Measurements from ENCODE around the gene ADARB1. TPM values are rescaled to one million over a fixed set of nuclear protein-coding genes. Genes with fewer than 3 reads are reported as not detected.

The ADARB1 gene
- total RNA-seq, 2 experiments from 2014 or later, result 27.5 to 28.6 TPM

DNA sequence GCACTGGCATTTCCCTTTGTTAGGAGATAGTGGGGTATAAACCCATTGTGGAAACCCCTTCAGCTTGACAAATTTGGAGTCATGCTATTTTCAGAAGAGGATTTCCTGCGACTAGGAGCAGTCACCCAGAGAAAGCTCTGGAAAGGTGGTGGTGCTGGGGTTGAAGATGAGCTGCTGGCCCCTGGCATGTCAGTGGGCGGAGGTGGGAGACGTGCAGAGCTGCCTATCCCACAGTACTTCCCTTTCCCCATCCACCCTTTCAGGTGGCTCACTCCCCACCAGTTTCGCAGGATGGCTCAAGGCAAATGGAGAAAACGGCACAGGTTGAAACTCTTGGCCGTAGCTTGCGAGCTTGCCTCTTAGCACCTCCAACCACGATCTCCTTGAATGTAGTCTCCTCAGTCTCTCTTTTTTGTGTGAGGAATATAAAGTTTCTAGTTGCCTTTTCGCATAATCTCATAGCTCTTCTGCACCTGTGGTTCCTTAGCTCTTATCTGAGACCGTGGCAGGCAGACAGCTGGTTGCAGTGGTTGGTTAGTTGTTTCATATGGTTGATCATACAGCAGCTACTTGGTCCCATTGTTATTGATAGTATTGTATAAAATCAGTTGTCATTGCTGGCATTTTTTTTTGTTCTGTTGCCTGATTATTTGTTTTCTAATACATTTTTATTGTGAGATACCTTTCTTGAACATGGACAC is 48.2 kb downstream of the ADARB1 start:
- Histone ChIP-seq H3K4me1 (ENCODE audit: insufficient read depth, low read length) (no peaks in the 10 kb centered on the region), H3K4me3 (ENCODE audit: low read length) (no peak overlapping the region), H3K36me3 (ENCODE audit: insufficient read depth, low read length) (peaks cover 9% of the 10 kb centered on the region), H3K27me3 (ENCODE audit: control insufficient read depth in 1 of 2, insufficient read depth in 2 of 2, low read length in 2 of 2) (no peaks in the 10 kb centered on the region), H3K27ac (ENCODE audit: low read depth in 1 of 2, low read length in 2 of 2) (no peak overlapping the region), H3K9me3 (ENCODE audit: control insufficient read depth in 1 of 2, insufficient read depth in 1 of 2, low read length in 2 of 2) (no peaks in the 10 kb centered on the region)
- H3K27ac Mint-ChIP-seq, result no peak overlapping the region
- CTCF ChIA-PET, result no interaction called here
- intact Hi-C loops (cut with DNase I, micrococcal nuclease), result loop anchor here in 1 of 2 experiments (10.0 kb wide), 1 partner anchor 618 kb away; no protein-coding TSS in a partner anchor
- H3K4me1 Mint-ChIP-seq (ENCODE audit: low read depth), result peaks cover 31% of the 10 kb centered on the region
- H3K4me3 Mint-ChIP-seq, result no peak overlapping the region
- H3K27me3 Mint-ChIP-seq, result no peaks in the 10 kb centered on the region
- peaks cover 36% of the 10 kb centered on the region for H3K36me3 Mint-ChIP-seq (ENCODE audit: low read depth)
- H3K9me3 Mint-ChIP-seq, result no peaks in the 10 kb centered on the region
- POLR2A ChIA-PET, result interaction anchor here (0.5 to 0.9 kb wide), 2 partner anchors 14 to 30 kb away, joined by 3 to 4 read pairs; no protein-coding TSS in a partner anchor
- TF ChIP-seq, protein P1, sequence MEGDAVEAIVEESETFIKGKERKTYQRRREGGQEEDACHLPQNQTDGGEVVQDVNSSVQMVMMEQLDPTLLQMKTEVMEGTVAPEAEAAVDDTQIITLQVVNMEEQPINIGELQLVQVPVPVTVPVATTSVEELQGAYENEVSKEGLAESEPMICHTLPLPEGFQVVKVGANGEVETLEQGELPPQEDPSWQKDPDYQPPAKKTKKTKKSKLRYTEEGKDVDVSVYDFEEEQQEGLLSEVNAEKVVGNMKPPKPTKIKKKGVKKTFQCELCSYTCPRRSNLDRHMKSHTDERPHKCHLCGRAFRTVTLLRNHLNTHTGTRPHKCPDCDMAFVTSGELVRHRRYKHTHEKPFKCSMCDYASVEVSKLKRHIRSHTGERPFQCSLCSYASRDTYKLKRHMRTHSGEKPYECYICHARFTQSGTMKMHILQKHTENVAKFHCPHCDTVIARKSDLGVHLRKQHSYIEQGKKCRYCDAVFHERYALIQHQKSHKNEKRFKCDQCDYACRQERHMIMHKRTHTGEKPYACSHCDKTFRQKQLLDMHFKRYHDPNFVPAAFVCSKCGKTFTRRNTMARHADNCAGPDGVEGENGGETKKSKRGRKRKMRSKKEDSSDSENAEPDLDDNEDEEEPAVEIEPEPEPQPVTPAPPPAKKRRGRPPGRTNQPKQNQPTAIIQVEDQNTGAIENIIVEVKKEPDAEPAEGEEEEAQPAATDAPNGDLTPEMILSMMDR (IDR thresholded peaks at IDR 0.05), result no peak
- no peak for DNase-seq
- no peak for ATAC-seq (ENCODE audit: poor library complexity)

DNA sequence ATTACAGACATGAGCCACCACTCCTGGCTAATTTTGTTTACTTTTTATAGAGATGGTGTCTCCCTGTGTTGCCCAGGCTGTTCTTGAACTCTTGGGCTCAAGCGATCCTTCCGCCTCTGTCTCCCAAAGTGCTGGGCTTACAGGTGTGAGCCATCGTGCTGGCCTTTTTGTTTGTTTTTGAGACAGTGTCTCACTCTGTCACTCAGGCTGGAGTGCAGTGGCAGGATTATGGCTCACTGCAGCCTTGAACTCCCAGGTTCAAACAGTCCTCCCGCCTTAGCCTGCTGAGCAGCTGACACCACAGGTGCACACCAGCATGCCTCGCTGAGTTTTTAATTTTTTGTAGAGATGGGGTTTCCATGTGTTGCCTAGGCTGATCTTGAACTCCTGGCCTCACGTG is 49.1 kb downstream of the ADARB1 start:
- no peak for DNase-seq
- ChIA-PET POLR2A (no interaction called here), CTCF (no interaction called here)
- Mint-ChIP-seq H3K4me3 (no peak overlapping the region), H3K4me1 (ENCODE audit: low read depth) (peaks cover 34% of the 10 kb centered on the region), H3K9me3 (no peaks in the 10 kb centered on the region), H3K36me3 (ENCODE audit: low read depth) (peaks cover 31% of the 10 kb centered on the region), H3K27ac (no peak overlapping the region), H3K27me3 (no peaks in the 10 kb centered on the region)
- ATAC-seq (ENCODE audit: poor library complexity), result no peak
- H3K36me3 ChIP-seq (ENCODE audit: insufficient read depth, low read length), result peaks cover 9% of the 10 kb centered on the region
- peaks cover 5% of the 10 kb centered on the region for H3K4me1 ChIP-seq (ENCODE audit: insufficient read depth, low read length)
- intact Hi-C loops (cut with DNase I, micrococcal nuclease), result loop anchor here in 1 of 2 experiments (10.0 kb wide), 1 partner anchor 619 kb away; no protein-coding TSS in a partner anchor
- TF ChIP-seq, protein P1 (IDR thresholded peaks at IDR 0.05), result no peak
- H3K9me3 ChIP-seq (ENCODE audit: control insufficient read depth in 1 of 2, insufficient read depth in 1 of 2, low read length in 2 of 2), result no peaks in the 10 kb centered on the region
- no peak overlapping the region for H3K4me3 ChIP-seq (ENCODE audit: low read length)
- H3K27me3 ChIP-seq (ENCODE audit: control insufficient read depth in 1 of 2, insufficient read depth in 2 of 2, low read length in 2 of 2), result no peaks in the 10 kb centered on the region
- H3K27ac ChIP-seq (ENCODE audit: low read depth in 1 of 2, low read length in 2 of 2), result no peak overlapping the region

DNA sequence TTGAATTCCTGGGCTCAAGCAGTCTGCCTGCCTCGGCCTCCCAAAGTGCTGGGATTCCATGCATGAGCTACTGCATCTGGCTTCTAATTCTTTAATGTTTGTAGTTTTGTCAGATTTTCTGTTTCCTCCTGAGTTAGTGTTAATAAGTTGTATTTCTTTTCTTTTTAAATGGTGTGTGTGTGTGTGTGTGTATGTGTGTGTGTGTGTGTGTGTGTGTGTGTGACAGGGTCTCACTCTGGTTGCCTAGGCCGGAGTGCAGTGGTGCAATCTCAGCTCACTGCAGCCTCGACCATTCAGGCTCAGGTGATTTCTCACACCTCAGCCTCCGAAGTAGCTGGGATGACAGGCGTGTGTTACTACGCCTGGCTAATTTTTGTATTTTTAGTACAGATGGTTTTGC is 50.2 kb downstream of the ADARB1 start:
- no peaks in the 10 kb centered on the region for H3K27me3 Mint-ChIP-seq
- H3K27ac ChIP-seq (ENCODE audit: low read depth in 1 of 2, low read length in 2 of 2), result no peak overlapping the region
- no peaks in the 10 kb centered on the region for H3K9me3 Mint-ChIP-seq
- H3K4me3 ChIP-seq (ENCODE audit: low read length), result no peak overlapping the region
- peaks cover 7% of the 10 kb centered on the region for H3K4me1 ChIP-seq (ENCODE audit: insufficient read depth, low read length)
- no peaks in the 10 kb centered on the region for H3K27me3 ChIP-seq (ENCODE audit: control insufficient read depth in 1 of 2, insufficient read depth in 2 of 2, low read length in 2 of 2)
- ATAC-seq (ENCODE audit: poor library complexity) (no peak), DNase-seq (no peak)
- TF ChIP-seq, protein P1 (IDR thresholded peaks at IDR 0.05), result no peak
- ChIA-PET CTCF (interaction anchor here (1.7 kb wide), 1 partner anchor 14 kb away, joined by 4 read pairs; no protein-coding TSS in a partner anchor), POLR2A (interaction anchor here (0.7 to 1.2 kb wide), 3 partner anchors 45 to 830 kb away, joined by 3 to 5 read pairs (median 3); partner anchors contain the start of gene SLX9)
- H3K36me3 Mint-ChIP-seq (ENCODE audit: low read depth), result peaks cover 28% of the 10 kb centered on the region
- intact Hi-C loops (cut with DNase I, micrococcal nuclease), result loop anchor here in 1 of 2 experiments (10.0 kb wide), 1 partner anchor 620 kb away; no protein-coding TSS in a partner anchor
- no peaks in the 10 kb centered on the region for H3K9me3 ChIP-seq (ENCODE audit: control insufficient read depth in 1 of 2, insufficient read depth in 1 of 2, low read length in 2 of 2)
- H3K27ac Mint-ChIP-seq, result no peak overlapping the region
- no peak overlapping the region for H3K4me3 Mint-ChIP-seq
- H3K36me3 ChIP-seq (ENCODE audit: insufficient read depth, low read length), result peaks cover 14% of the 10 kb centered on the region
- peaks cover 37% of the 10 kb centered on the region for H3K4me1 Mint-ChIP-seq (ENCODE audit: low read depth)

Data from CD4-positive, alpha-beta T cell (primary cell).